Activated naive CD8-positive, alpha-beta T cell treated with anti-CD3 and anti-CD28 coated beads, Interleukin-2, amount 50 U/mL, for 24 hours (primary cell): Measurements from ENCODE around the gene DOCK8.

ENCODE experiments used
- ATAC-seq: fragments of 150-1000 bp; cut with Tn5 transposase; one replicate; pipeline ENCODE4 v1.10.0; 2021
- DNase-seq: peaks from one replicate; pipeline ENCODE4 v3.0.0; 2021
- H3K27ac Mint-ChIP-seq: one replicate; pipeline ENCODE4 v1.8.0; 2021; ENCODE audit warnings: mild to moderate bottlenecking, mixed read lengths
- H3K27me3 Mint-ChIP-seq: one replicate; pipeline ENCODE4 v1.8.0; 2021; ENCODE audit warnings: mixed read lengths
- H3K36me3 Mint-ChIP-seq: one replicate; pipeline ENCODE4 v1.8.0; 2021; ENCODE audit warnings: low read depth, mixed read lengths
- H3K4me1 Mint-ChIP-seq: one replicate; pipeline ENCODE4 v1.8.0; 2021; ENCODE audit warnings: mixed read lengths
- H3K4me3 Mint-ChIP-seq: one replicate; pipeline ENCODE4 v1.8.0; 2021; ENCODE audit warnings: mild to moderate bottlenecking, moderate library complexity, mixed read lengths
- H3K9me3 Mint-ChIP-seq: one replicate; pipeline ENCODE4 v1.8.0; 2021; ENCODE audit warnings: mixed read lengths

DOCK8 gene

DNA sequence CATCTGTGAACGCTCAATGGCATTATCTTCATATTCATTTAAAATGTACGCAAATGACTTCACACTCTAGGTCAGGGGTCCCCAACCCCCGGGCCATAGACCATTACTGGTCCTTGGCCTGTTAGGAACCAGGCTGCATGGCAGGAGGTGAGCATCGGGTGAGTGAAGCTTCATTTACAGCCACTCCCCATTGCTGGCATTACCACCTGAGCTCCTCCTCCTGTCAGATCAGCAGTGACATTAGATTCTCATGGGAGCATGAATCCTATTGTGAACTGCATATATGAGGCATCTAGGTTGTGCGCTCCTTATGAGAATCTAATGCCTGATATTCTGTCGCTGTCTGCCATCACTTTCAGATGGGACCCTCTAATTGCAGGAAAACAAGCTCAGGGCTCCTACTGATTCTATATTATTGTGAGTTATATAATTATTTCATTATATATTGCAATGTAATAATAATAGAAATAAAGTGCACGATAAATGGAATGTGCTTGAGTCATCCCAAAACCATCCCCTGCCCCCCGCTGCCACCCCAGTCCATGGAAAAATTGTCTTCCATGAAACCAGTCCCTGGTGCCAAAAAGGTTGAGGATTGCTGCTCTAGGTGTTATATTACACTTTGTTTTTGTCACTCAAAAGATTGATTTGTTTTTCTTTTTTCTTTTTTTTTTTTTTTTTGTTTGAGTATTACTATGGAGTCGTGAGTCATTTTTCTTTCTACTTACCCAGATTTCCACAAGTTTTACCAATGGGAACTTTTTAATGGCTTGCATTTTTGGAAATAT is 127.2 kb downstream of the DOCK8 start:
- DNase-seq: no peak
- no peak for ATAC-seq
- Mint-ChIP-seq H3K4me3 (no peak overlapping the region), H3K9me3 (no peaks in the 10 kb centered on the region), H3K27me3 (no peaks in the 10 kb centered on the region), H3K27ac (no peak overlapping the region), H3K4me1 (no peaks in the 10 kb centered on the region), H3K36me3 (peaks cover 61% of the 10 kb centered on the region)

DNA sequence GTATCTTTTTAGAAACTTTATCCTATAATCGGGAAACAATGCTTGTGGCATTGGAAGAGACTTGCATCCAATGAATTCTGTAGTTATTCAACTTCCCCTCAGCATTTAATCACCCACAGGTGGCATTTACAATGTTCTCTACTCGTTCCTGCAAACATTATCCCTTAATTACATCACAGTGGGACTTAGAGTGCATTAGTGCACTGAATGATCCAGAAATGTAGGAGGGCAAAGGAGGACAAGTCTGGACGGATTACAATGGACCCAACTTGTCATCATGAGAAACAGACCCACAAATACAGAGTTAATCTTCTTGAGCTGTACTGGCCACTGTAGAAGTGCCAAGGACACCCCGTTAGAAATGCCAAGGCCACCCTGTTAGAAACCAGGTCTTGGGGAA is 129.1 kb downstream of the DOCK8 start:
- no peaks in the 10 kb centered on the region for H3K27me3 Mint-ChIP-seq
- H3K36me3 Mint-ChIP-seq: peaks cover 54% of the 10 kb centered on the region
- no peak overlapping the region for H3K27ac Mint-ChIP-seq
- no peaks in the 10 kb centered on the region for H3K9me3 Mint-ChIP-seq
- H3K4me1 Mint-ChIP-seq: peaks cover 7% of the 10 kb centered on the region
- ATAC-seq (no peak), DNase-seq (no peak)
- no peak overlapping the region for H3K4me3 Mint-ChIP-seq

DNA sequence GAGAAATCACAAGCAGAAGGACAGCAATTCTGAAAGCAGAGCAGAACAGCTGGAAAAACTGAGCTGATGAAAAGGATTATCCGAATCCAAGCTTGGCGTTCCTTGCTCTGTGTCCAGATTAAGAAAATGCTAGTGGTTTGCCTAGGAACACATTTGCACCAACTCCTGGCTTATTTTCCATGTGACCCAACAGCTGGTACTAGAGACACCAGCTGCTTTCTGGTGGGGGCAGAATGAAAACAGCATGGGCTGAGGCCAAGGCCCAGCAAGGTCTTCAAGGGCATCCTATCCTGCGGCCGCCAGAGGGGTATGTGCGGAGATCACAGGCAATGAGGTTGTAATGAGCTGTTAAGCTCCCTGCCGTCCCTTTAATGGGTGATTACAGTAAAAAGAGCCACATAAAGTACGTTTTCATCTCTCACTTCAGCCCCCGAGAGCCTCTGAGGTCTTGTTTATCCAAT is 131.5 kb downstream of the DOCK8 start:
- DNase-seq: no peak
- Mint-ChIP-seq H3K4me3 (no peak overlapping the region), H3K9me3 (no peaks in the 10 kb centered on the region), H3K4me1 (peaks cover 24% of the 10 kb centered on the region), H3K36me3 (peaks cover 48% of the 10 kb centered on the region), H3K27me3 (no peaks in the 10 kb centered on the region), H3K27ac (no peak overlapping the region)
- ATAC-seq: no peak

DNA sequence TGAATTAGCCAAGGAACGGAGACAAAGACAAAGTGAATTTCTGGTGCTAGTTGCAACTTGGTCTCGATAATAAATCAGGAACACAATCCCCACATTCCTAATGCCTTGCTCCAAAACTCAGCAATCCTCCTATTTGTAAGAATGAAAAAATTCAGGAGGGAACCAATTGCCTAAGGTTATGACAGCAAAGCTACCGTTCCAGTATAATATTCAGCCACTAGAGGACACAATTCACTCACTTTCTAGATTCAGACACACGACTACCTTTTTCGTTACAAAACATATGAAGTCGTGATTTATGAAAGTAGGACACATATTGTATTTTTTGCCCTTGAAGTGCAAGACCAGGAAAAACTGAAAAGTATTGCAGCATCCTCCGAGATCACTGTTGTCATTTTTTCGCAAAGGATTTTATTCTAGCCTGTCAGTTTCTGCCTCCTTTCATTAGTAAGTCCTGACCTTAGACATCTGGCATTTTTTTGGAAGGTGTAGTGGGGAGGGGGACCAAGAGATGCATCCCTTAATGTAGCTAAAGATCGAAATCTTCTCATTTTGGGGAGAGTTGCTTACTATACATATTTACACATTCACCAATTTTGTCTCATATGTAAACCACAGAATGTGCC is 133.1 kb downstream of the DOCK8 start:
- H3K27ac Mint-ChIP-seq: peak overlapping the region; percentile 34
- ATAC-seq: no peak
- peaks cover 27% of the 10 kb centered on the region for H3K4me1 Mint-ChIP-seq
- DNase-seq: no peak
- H3K9me3 Mint-ChIP-seq: no peaks in the 10 kb centered on the region
- no peak overlapping the region for H3K4me3 Mint-ChIP-seq
- no peaks in the 10 kb centered on the region for H3K27me3 Mint-ChIP-seq
- peaks cover 42% of the 10 kb centered on the region for H3K36me3 Mint-ChIP-seq

DNA sequence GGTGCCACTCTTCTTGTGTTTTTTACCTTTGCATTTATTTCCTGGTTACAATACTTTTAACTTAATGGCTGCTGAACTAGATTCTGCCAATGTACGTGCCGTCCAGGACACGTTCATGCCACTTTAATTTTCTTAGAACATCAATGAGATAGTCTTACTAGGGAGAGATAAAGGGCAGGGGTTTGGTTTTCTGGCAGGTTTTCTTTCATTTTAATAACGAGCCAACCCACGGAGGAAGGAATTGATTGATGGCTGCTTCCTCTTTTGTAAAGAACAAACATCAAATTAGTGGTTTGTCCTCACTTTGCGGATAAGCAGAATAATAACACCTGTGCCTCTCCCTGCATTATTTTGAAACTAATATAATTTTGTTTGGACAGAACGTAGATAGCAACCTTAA is 135.7 kb downstream of the DOCK8 start:
- DNase-seq: no peak
- no peak for ATAC-seq
- Mint-ChIP-seq H3K27me3 (no peaks in the 10 kb centered on the region), H3K4me3 (no peak overlapping the region), H3K36me3 (peaks cover 29% of the 10 kb centered on the region), H3K4me1 (peaks cover 27% of the 10 kb centered on the region), H3K27ac (peak overlapping the region; percentile 36), H3K9me3 (no peaks in the 10 kb centered on the region)

DNA sequence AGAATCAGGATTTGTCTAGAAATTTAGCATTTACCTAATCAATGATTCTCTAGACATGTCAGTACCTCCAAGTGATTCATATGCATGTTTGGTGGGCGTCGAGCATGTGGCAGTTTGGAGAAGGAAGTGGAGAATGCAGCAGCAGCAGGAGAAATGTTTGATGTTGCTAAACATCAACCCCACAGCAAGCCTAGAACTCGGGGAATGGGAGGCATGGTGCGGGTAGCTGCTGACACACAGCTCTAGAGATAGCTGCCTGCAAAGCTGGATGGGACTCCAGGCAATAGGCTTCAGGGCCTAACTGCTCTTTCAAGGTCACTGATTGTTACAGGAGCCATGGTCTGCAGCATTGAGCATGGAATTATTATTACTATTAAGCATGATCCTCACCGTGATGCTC is 137.3 kb downstream of the DOCK8 start:
- Mint-ChIP-seq H3K4me1 (peaks cover 27% of the 10 kb centered on the region), H3K27me3 (no peaks in the 10 kb centered on the region), H3K27ac (no peak overlapping the region), H3K9me3 (no peaks in the 10 kb centered on the region), H3K36me3 (peaks cover 26% of the 10 kb centered on the region), H3K4me3 (no peak overlapping the region)
- ATAC-seq (no peak), DNase-seq (no peak)

DNA sequence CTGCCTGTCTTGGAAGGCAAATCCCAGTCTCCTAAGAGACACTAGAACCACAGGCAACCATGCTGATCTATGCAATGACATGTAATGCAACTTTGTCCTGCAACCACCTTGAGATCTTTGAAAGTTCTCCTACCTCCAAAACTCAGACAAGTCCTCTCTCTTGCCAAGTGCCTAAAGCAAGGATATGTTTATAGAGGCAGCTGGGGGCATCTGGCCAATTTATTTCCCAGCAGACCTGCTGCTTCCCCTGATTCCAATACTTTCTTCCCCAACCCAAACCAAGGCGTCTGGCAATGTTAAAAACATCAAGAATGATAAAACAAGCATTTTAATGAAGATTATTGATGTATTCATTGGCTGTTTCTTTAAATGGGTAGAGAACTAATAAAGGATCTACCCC is 138.4 kb downstream of the DOCK8 start:
- H3K4me3 Mint-ChIP-seq: no peak overlapping the region
- DNase-seq: no peak
- no peaks in the 10 kb centered on the region for H3K27me3 Mint-ChIP-seq
- ATAC-seq: no peak
- peaks cover 24% of the 10 kb centered on the region for H3K4me1 Mint-ChIP-seq
- no peaks in the 10 kb centered on the region for H3K9me3 Mint-ChIP-seq
- H3K27ac Mint-ChIP-seq: no peak overlapping the region
- peaks cover 23% of the 10 kb centered on the region for H3K36me3 Mint-ChIP-seq

DNA sequence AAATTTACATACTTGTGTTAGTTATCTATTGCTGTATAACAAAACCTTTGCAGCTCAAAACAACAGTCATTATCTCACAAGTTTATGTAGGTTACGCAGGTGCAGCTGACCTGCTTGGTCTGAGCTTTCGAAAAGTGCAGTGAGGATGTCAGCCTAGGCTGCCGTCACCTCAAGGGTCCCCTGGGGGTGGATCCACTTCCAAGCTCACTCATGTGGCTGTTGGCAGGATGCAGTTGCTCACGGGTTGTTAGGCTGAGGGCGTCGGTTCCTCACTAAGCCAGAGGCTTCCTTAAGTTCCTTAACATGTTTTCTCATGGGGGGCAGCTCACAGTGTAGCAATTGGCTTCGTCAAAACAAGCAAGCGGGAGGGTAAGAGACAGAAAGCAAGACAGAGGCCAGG is 139.8 kb downstream of the DOCK8 start:
- Mint-ChIP-seq H3K9me3 (no peaks in the 10 kb centered on the region), H3K27me3 (no peaks in the 10 kb centered on the region), H3K27ac (no peak overlapping the region), H3K4me1 (peaks cover 17% of the 10 kb centered on the region), H3K36me3 (peaks cover 20% of the 10 kb centered on the region), H3K4me3 (no peak overlapping the region)
- DNase-seq (no peak), ATAC-seq (no peak)

DNA sequence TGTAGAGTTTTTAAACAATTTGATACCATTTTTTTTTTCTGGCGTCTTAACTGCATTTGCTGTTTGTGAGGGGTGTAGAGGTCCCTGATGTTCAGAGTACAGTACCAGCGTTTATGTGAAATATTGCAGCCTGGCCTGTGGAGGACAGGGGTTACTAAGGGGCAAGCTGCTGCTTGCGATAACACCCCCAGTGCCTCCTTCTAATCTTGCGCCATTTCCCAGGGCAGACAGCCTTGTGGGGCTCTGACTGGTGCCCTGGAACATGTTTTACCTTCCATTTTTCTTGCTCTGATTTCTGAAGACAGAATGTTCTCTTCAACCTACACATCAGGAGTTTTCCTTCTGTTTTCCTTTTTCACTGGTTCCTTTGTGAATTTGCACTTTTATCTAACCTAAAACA is 142.9 kb downstream of the DOCK8 start:
- Mint-ChIP-seq H3K27ac (no peak overlapping the region), H3K36me3 (peaks cover 27% of the 10 kb centered on the region), H3K4me3 (no peak overlapping the region), H3K9me3 (no peaks in the 10 kb centered on the region), H3K4me1 (no peaks in the 10 kb centered on the region), H3K27me3 (no peaks in the 10 kb centered on the region)
- DNase-seq: no peak
- no peak for ATAC-seq

DNA sequence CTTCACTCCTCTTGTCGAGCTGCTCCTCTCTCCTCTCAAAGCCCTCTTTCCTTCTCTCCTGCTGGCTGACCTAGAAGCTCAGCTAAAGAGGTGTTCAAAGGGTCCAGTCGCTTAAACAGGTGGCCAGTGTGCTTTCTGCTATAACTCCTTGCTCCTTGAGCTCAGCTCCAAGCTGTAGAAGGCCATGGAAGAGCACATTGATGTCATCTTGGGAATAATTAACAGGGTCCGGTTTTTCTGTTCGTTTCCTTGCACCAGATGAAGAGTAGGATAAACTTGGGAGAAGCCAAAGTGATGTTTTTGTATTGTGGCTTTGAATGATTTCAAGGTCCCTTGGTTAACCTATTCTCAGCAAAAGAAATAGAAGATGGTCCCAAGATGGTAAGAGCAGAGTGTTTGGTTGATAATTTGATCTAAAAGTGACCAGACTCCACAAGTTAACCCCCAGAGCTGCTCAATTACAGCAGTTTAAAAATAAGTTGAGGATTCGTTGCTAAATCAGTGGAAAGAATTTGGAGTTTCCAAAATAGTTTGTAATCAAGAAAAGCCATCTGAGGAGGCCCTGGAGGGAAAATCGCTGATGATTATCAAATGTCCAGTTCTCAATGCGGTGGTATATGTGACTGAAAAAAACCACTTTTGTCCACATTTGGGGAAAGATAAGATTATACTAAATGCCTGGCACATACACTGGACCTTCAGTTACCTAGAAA is 148.1 kb downstream of the DOCK8 start:
- Mint-ChIP-seq H3K4me1 (no peaks in the 10 kb centered on the region), H3K27ac (no peak overlapping the region), H3K4me3 (no peak overlapping the region), H3K36me3 (peaks cover 32% of the 10 kb centered on the region), H3K9me3 (no peaks in the 10 kb centered on the region), H3K27me3 (no peaks in the 10 kb centered on the region)
- ATAC-seq (no peak), DNase-seq (no peak)

DNA sequence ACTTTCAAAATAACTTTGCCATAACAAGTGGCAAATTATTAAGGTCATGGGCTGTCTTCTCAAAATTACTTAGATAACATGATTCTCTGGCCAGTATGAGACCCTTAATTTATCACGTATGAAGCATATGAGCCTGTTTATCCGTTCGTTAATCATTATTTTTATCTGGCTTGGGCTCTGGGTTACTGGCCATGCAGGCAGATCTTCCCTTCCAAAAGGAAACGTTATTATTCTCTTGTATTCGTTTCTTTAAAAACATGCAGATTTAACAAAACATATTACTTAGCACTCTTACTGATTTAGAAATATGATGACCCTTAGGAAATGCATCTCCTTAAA is 148.6 kb downstream of the DOCK8 start:
- Mint-ChIP-seq H3K36me3 (peaks cover 36% of the 10 kb centered on the region), H3K9me3 (no peaks in the 10 kb centered on the region), H3K27me3 (no peaks in the 10 kb centered on the region), H3K4me1 (no peaks in the 10 kb centered on the region), H3K4me3 (no peak overlapping the region), H3K27ac (no peak overlapping the region)
- ATAC-seq (no peak), DNase-seq (no peak)

DNA sequence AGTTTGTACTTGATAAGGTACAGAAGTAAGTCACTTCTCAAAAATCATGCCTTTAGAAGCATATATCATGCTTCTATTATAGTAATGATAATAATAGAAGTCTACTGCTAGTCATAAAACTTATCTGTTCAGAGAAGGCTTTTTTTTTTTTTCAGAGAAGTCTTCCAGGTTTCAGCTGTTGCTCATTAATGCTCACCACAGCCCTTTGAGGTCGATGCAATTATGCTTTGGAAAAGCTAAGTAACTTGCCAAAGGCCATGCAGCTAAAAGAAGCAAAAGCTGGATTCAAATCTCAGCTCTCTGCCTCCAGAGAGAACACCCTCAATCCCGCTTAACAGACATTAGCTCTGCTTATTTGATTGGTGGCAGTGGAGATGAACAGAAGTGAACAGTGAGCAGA is 150.8 kb downstream of the DOCK8 start:
- Mint-ChIP-seq H3K27ac (peak overlapping the region; percentile 51), H3K36me3 (peaks cover 50% of the 10 kb centered on the region), H3K27me3 (no peaks in the 10 kb centered on the region)

DNA sequence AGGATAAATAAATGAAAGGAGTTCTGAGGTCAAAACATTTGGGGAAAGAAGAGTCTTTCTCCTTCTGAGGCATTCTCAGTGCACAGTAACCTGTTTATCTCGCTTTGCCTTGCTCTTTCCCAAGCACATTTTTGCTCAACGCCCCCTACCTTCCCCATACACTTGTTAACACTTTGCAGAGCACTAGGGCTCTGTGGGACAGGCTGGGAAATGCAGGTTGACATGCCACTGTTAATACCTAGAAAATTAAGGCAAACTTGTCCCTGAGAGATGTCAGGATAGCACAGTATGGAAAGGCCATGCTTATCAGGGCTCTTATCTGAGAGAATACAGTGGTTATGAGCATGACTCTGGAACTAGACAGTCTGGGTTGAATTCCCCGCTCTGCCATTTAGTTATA is 152.0 kb downstream of the DOCK8 start:
- no peaks in the 10 kb centered on the region for H3K27me3 Mint-ChIP-seq
- no peak overlapping the region for H3K4me3 Mint-ChIP-seq
- H3K27ac Mint-ChIP-seq: no peak overlapping the region
- DNase-seq (no peak), ATAC-seq (no peak)
- H3K4me1 Mint-ChIP-seq: no peaks in the 10 kb centered on the region
- no peaks in the 10 kb centered on the region for H3K9me3 Mint-ChIP-seq
- H3K36me3 Mint-ChIP-seq: peaks cover 52% of the 10 kb centered on the region

More for the DNA sequence above, 150.8 kb downstream of the DOCK8 start:
- Mint-ChIP-seq H3K4me3 (no peak overlapping the region), H3K9me3 (no peaks in the 10 kb centered on the region), H3K4me1 (no peaks in the 10 kb centered on the region)
- no peak for DNase-seq
- ATAC-seq: no peak

DNA sequence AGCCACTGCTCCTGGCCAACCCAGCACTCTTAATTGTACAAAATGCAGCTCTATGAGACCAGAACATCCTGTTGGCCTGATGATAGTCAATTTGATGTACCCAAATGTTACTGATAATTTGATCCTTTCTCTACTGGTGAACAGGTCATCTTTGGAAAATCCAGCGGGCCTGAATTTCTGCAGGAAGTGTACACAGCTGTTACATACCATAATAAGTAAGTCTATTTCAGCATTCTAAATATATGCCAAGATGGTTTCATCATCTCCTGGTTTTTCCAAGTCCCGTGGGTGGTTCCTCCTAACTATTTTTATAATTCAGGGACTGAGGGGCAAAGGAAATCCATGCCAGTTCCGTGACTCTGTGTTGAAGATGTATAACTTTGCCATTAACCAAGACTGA is 155.4 kb downstream of the DOCK8 start:
- H3K4me3 Mint-ChIP-seq: no peak overlapping the region
- peaks cover 61% of the 10 kb centered on the region for H3K36me3 Mint-ChIP-seq
- peak overlapping the region; percentile 11 for H3K27ac Mint-ChIP-seq
- no peaks in the 10 kb centered on the region for H3K4me1 Mint-ChIP-seq
- DNase-seq: no peak
- H3K9me3 Mint-ChIP-seq: no peaks in the 10 kb centered on the region
- ATAC-seq: no peak
- H3K27me3 Mint-ChIP-seq: no peaks in the 10 kb centered on the region

DNA sequence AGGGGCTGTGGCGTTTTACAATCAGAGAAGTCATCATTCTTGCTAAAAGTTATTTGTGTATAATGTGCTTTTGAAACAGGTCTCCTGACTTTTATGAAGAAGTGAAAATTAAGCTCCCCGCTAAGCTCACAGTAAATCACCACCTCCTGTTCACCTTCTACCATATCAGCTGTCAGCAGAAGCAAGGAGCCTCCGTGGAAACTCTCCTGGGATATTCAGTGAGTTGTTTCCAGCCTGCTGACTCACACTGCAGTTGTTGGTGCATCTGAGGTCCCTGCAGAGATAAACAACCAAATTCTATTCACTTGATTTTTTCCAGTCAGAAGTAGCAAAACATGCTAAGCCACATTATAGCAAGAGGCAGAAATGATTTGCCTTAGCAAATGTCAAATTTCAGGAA is 156.7 kb downstream of the DOCK8 start:
- Mint-ChIP-seq H3K4me1 (no peaks in the 10 kb centered on the region), H3K27ac (peak overlapping the region; percentile 71), H3K9me3 (no peaks in the 10 kb centered on the region), H3K4me3 (no peak overlapping the region), H3K36me3 (peaks cover 60% of the 10 kb centered on the region), H3K27me3 (no peaks in the 10 kb centered on the region)
- DNase-seq: no peak
- no peak for ATAC-seq
